ENCODE measurements around the gene SMR3A. TPM values are rescaled to one million over a fixed set of nuclear protein-coding genes. Genes with fewer than 3 reads are reported as not detected.

SMR3A gene
- total RNA-seq (not detected), polyA plus RNA-seq (not detected)
- long read RNA-seq, donor 1 = 0 reads
- long read RNA-seq, donor 2 = 0 reads
- long read RNA-seq, donor 3 = 0 reads
- long read RNA-seq, donor 4 = 0 reads
- long read RNA-seq, donor 5 = 0 reads
- long read RNA-seq, donor 6 = 0 reads
- long read RNA-seq, donor 7 = 0 reads
- long read RNA-seq, donor 8 = 0 reads
- long read RNA-seq, donor 9 = 0 reads
- long read RNA-seq, donor 10 = 0 reads

- Histone ChIP-seq H3K27ac (ENCODE audit: low read depth in 1 of 2, low read length in 1 of 2) (no peak within 1 kb of the TSS), H3K4me1 (ENCODE audit: control insufficient read depth in 2 of 2, insufficient read depth in 2 of 2, low read length in 2 of 2) (no peaks in the 10 kb centered on the region), H3K27me3 (ENCODE audit: control insufficient read depth in 2 of 2, insufficient read depth in 1 of 2, low read length in 1 of 2) (no peaks in the 10 kb centered on the region), H3K9me3 (ENCODE audit: control insufficient read depth in 2 of 2, insufficient read depth in 1 of 2, low read length in 1 of 2) (no peaks in the 10 kb centered on the region), H3K4me3 (ENCODE audit: low read length in 2 of 2) (no peak within 1 kb of the TSS), H3K36me3 (ENCODE audit: control insufficient read depth in 2 of 2, insufficient read depth in 2 of 2, low read length in 1 of 2) (no peaks in the 10 kb centered on the region)
- 68% methylated on average over 3 of the region's 3 CpGs for WGBS
- DNase-seq (ENCODE audit: low read depth in 6 of 9, low spot score in 9 of 9) = no peak
Measured at GRCh38 chr4:70360460-70360859, at the start of gene SMR3A. Gene SMR3A (plus strand): TSS chr4:70360760. CDS start chr4:70362116, 1,356 bp downstream.

- Histone ChIP-seq H3K4me3 (ENCODE audit: low read length in 2 of 2) (no peak overlapping the region), H3K27ac (ENCODE audit: low read depth in 1 of 2, low read length in 1 of 2) (no peak overlapping the region), H3K36me3 (ENCODE audit: control insufficient read depth in 2 of 2, insufficient read depth in 2 of 2, low read length in 1 of 2) (no peaks in the 10 kb centered on the region), H3K9me3 (ENCODE audit: control insufficient read depth in 2 of 2, insufficient read depth in 1 of 2, low read length in 1 of 2) (no peaks in the 10 kb centered on the region), H3K27me3 (ENCODE audit: control insufficient read depth in 2 of 2, insufficient read depth in 1 of 2, low read length in 1 of 2) (no peaks in the 10 kb centered on the region), H3K4me1 (ENCODE audit: control insufficient read depth in 2 of 2, insufficient read depth in 2 of 2, low read length in 2 of 2) (no peaks in the 10 kb centered on the region)
- no peak for DNase-seq (ENCODE audit: low read depth in 6 of 9, low spot score in 9 of 9)
Measured at GRCh38 chr4:70313736-70314135, 46.8 kb upstream of the SMR3A start.

- WGBS = 61% methylated on average over 1 of the region's 1 CpG
- H3K36me3 ChIP-seq (ENCODE audit: control insufficient read depth in 2 of 2, insufficient read depth in 2 of 2, low read length in 1 of 2) = no peaks in the 10 kb centered on the region
Measured at GRCh38 chr4:70315928-70316327, 44.6 kb upstream of the SMR3A start.

GRCh38 chr4:70326052-70326451 lies 34.5 kb upstream of the SMR3A start:
- Histone ChIP-seq H3K27me3 (ENCODE audit: control insufficient read depth in 2 of 2, insufficient read depth in 1 of 2, low read length in 1 of 2) (no peaks in the 10 kb centered on the region), H3K27ac (ENCODE audit: low read depth in 1 of 2, low read length in 1 of 2) (no peak overlapping the region), H3K4me1 (ENCODE audit: control insufficient read depth in 2 of 2, insufficient read depth in 2 of 2, low read length in 2 of 2) (no peaks in the 10 kb centered on the region), H3K4me3 (ENCODE audit: low read length in 2 of 2) (no peak overlapping the region), H3K9me3 (ENCODE audit: control insufficient read depth in 2 of 2, insufficient read depth in 1 of 2, low read length in 1 of 2) (no peaks in the 10 kb centered on the region), H3K36me3 (ENCODE audit: control insufficient read depth in 2 of 2, insufficient read depth in 2 of 2, low read length in 1 of 2) (no peaks in the 10 kb centered on the region)
- 95% methylated on average over 2 of the region's 2 CpGs for WGBS
- DNase-seq (ENCODE audit: low read depth in 6 of 9, low spot score in 9 of 9) = no peak

More at GRCh38 chr4:70315928-70316327, 44.6 kb upstream of the SMR3A start:
- Histone ChIP-seq H3K27ac (ENCODE audit: low read depth in 1 of 2, low read length in 1 of 2) (no peak overlapping the region), H3K4me3 (ENCODE audit: low read length in 2 of 2) (no peak overlapping the region), H3K9me3 (ENCODE audit: control insufficient read depth in 2 of 2, insufficient read depth in 1 of 2, low read length in 1 of 2) (no peaks in the 10 kb centered on the region), H3K4me1 (ENCODE audit: control insufficient read depth in 2 of 2, insufficient read depth in 2 of 2, low read length in 2 of 2) (no peaks in the 10 kb centered on the region), H3K27me3 (ENCODE audit: control insufficient read depth in 2 of 2, insufficient read depth in 1 of 2, low read length in 1 of 2) (no peaks in the 10 kb centered on the region)
- no peak for DNase-seq (ENCODE audit: low read depth in 6 of 9, low spot score in 9 of 9)

GRCh38 chr4:70334681-70335080 lies 25.9 kb upstream of the SMR3A start, which contains the start of gene CABS1:
Gene CABS1 (plus strand): TSS chr4:70334981. CDS start chr4:70335040, 59 bp downstream.
- H3K27ac ChIP-seq (ENCODE audit: low read depth in 1 of 2, low read length in 1 of 2) = no peak within 1 kb of the TSS
- WGBS = 98% methylated on average over 3 of the region's 3 CpGs
- H3K27me3 ChIP-seq (ENCODE audit: control insufficient read depth in 2 of 2, insufficient read depth in 1 of 2, low read length in 1 of 2) = no peaks in the 10 kb centered on the region
- no peak for DNase-seq (ENCODE audit: low read depth in 6 of 9, low spot score in 9 of 9)
- H3K36me3 ChIP-seq (ENCODE audit: control insufficient read depth in 2 of 2, insufficient read depth in 2 of 2, low read length in 1 of 2) = no peaks in the 10 kb centered on the region
- H3K4me1 ChIP-seq (ENCODE audit: control insufficient read depth in 2 of 2, insufficient read depth in 2 of 2, low read length in 2 of 2) = no peaks in the 10 kb centered on the region
- H3K9me3 ChIP-seq (ENCODE audit: control insufficient read depth in 2 of 2, insufficient read depth in 1 of 2, low read length in 1 of 2) = no peaks in the 10 kb centered on the region
- H3K4me3 ChIP-seq (ENCODE audit: low read length in 2 of 2) = no peak within 1 kb of the TSS

GRCh38 chr4:70336043-70336442 lies 24.5 kb upstream of the SMR3A start:
- H3K9me3 ChIP-seq (ENCODE audit: control insufficient read depth in 2 of 2, insufficient read depth in 1 of 2, low read length in 1 of 2) = no peaks in the 10 kb centered on the region
- H3K36me3 ChIP-seq (ENCODE audit: control insufficient read depth in 2 of 2, insufficient read depth in 2 of 2, low read length in 1 of 2) = no peaks in the 10 kb centered on the region
- H3K4me3 ChIP-seq (ENCODE audit: low read length in 2 of 2) = no peak overlapping the region
- no peak overlapping the region for H3K27ac ChIP-seq (ENCODE audit: low read depth in 1 of 2, low read length in 1 of 2)
- no peaks in the 10 kb centered on the region for H3K4me1 ChIP-seq (ENCODE audit: control insufficient read depth in 2 of 2, insufficient read depth in 2 of 2, low read length in 2 of 2)
- WGBS = 93% methylated on average over 5 of the region's 5 CpGs
- no peaks in the 10 kb centered on the region for H3K27me3 ChIP-seq (ENCODE audit: control insufficient read depth in 2 of 2, insufficient read depth in 1 of 2, low read length in 1 of 2)
- DNase-seq (ENCODE audit: low read depth in 6 of 9, low spot score in 9 of 9) = no peak

- Histone ChIP-seq H3K4me3 (ENCODE audit: low read length in 2 of 2) (no peak overlapping the region), H3K9me3 (ENCODE audit: control insufficient read depth in 2 of 2, insufficient read depth in 1 of 2, low read length in 1 of 2) (no peaks in the 10 kb centered on the region), H3K27me3 (ENCODE audit: control insufficient read depth in 2 of 2, insufficient read depth in 1 of 2, low read length in 1 of 2) (no peaks in the 10 kb centered on the region), H3K4me1 (ENCODE audit: control insufficient read depth in 2 of 2, insufficient read depth in 2 of 2, low read length in 2 of 2) (no peaks in the 10 kb centered on the region), H3K36me3 (ENCODE audit: control insufficient read depth in 2 of 2, insufficient read depth in 2 of 2, low read length in 1 of 2) (no peaks in the 10 kb centered on the region), H3K27ac (ENCODE audit: low read depth in 1 of 2, low read length in 1 of 2) (no peak overlapping the region)
- DNase-seq (ENCODE audit: low read depth in 6 of 9, low spot score in 9 of 9) = no peak
- WGBS = 94% methylated on average over 1 of the region's 1 CpG
Measured at GRCh38 chr4:70337886-70338420, 22.6 kb upstream of the SMR3A start.

- no peak overlapping the region for H3K4me3 ChIP-seq (ENCODE audit: low read length in 2 of 2)
- no peaks in the 10 kb centered on the region for H3K4me1 ChIP-seq (ENCODE audit: control insufficient read depth in 2 of 2, insufficient read depth in 2 of 2, low read length in 2 of 2)
- no peaks in the 10 kb centered on the region for H3K36me3 ChIP-seq (ENCODE audit: control insufficient read depth in 2 of 2, insufficient read depth in 2 of 2, low read length in 1 of 2)
- H3K27ac ChIP-seq (ENCODE audit: low read depth in 1 of 2, low read length in 1 of 2) = no peak overlapping the region
- no peaks in the 10 kb centered on the region for H3K9me3 ChIP-seq (ENCODE audit: control insufficient read depth in 2 of 2, insufficient read depth in 1 of 2, low read length in 1 of 2)
- WGBS = 58% methylated on average over 1 of the region's 1 CpG
- DNase-seq (ENCODE audit: low read depth in 6 of 9, low spot score in 9 of 9) = no peak
- H3K27me3 ChIP-seq (ENCODE audit: control insufficient read depth in 2 of 2, insufficient read depth in 1 of 2, low read length in 1 of 2) = no peaks in the 10 kb centered on the region
Measured at GRCh38 chr4:70356185-70356584, 4.4 kb upstream of the SMR3A start.

GRCh38 chr4:70359115-70359661 lies 1.4 kb upstream of the SMR3A start:
- no peaks in the 10 kb centered on the region for H3K9me3 ChIP-seq (ENCODE audit: control insufficient read depth in 2 of 2, insufficient read depth in 1 of 2, low read length in 1 of 2)
- no peaks in the 10 kb centered on the region for H3K27me3 ChIP-seq (ENCODE audit: control insufficient read depth in 2 of 2, insufficient read depth in 1 of 2, low read length in 1 of 2)
- H3K4me3 ChIP-seq (ENCODE audit: low read length in 2 of 2) = no peak overlapping the region
- H3K36me3 ChIP-seq (ENCODE audit: control insufficient read depth in 2 of 2, insufficient read depth in 2 of 2, low read length in 1 of 2) = no peaks in the 10 kb centered on the region
- no peak for DNase-seq (ENCODE audit: low read depth in 6 of 9, low spot score in 9 of 9)
- 55% methylated on average over 3 of the region's 3 CpGs for WGBS
- H3K4me1 ChIP-seq (ENCODE audit: control insufficient read depth in 2 of 2, insufficient read depth in 2 of 2, low read length in 2 of 2) = no peaks in the 10 kb centered on the region
- H3K27ac ChIP-seq (ENCODE audit: low read depth in 1 of 2, low read length in 1 of 2) = no peak overlapping the region

Measured in thymus (tissue), 14 donors.